Activated gamma-delta T cell (primary cell): ENCODE measurements around the gene RNF144A.
"Not testable (repeated sequence)": the region's sequence is repeated elsewhere in the genome, so short reads cannot be mapped to it uniquely, and the experiment has no call there.

Experiments used
- DNase-seq: peaks from one replicate; lab custom pipeline; 2025; lab: John Stamatoyannopoulos, UW

RNF144A gene

GRCh38 chr2:6929196-6929819 is 12.1 kb downstream of the RNF144A start:
- no peak for DNase-seq

- no peak for DNase-seq
Measured at GRCh38 chr2:6930923-6931647, 13.9 kb downstream of the RNF144A start.

GRCh38 chr2:6931753-6932152 is 14.5 kb downstream of the RNF144A start:
- no peak for DNase-seq

GRCh38 chr2:6932206-6932605 is 15.0 kb downstream of the RNF144A start:
- no peak for DNase-seq

- DNase-seq, result no peak
Measured at GRCh38 chr2:6932828-6933227, 15.6 kb downstream of the RNF144A start.

GRCh38 chr2:6933911-6934310 is 16.7 kb downstream of the RNF144A start:
- DNase-seq, result no peak

- no peak for DNase-seq
Measured at GRCh38 chr2:6934345-6934744, 17.1 kb downstream of the RNF144A start.

GRCh38 chr2:6934758-6935651 is 17.8 kb downstream of the RNF144A start:
- DNase-seq, result no peak

- not testable (repeated sequence) for DNase-seq
Measured at GRCh38 chr2:6935652-6936020, 18.4 kb downstream of the RNF144A start.

GRCh38 chr2:6937157-6937556 is 19.9 kb downstream of the RNF144A start:
- no peak for DNase-seq

GRCh38 chr2:6937582-6937981 is 20.4 kb downstream of the RNF144A start:
- no peak for DNase-seq

- no peak for DNase-seq
Measured at GRCh38 chr2:6939071-6939470, 21.9 kb downstream of the RNF144A start.

GRCh38 chr2:6940820-6941219 is 23.6 kb downstream of the RNF144A start:
- DNase-seq, result no peak

GRCh38 chr2:6941299-6942046 is 24.3 kb downstream of the RNF144A start:
- no peak for DNase-seq

GRCh38 chr2:6942848-6943247 is 25.6 kb downstream of the RNF144A start:
- DNase-seq, result no peak

- DNase-seq, result no peak
Measured at GRCh38 chr2:6943523-6943922, 26.3 kb downstream of the RNF144A start.

- DNase-seq, result no peak
Measured at GRCh38 chr2:6943971-6944370, 26.8 kb downstream of the RNF144A start.

GRCh38 chr2:6944555-6944954 is 27.3 kb downstream of the RNF144A start:
- no peak for DNase-seq

GRCh38 chr2:6945087-6945813 is 28.0 kb downstream of the RNF144A start:
- no peak for DNase-seq

GRCh38 chr2:6945821-6946220 is 28.6 kb downstream of the RNF144A start:
- no peak for DNase-seq

GRCh38 chr2:6946722-6947121 is 29.5 kb downstream of the RNF144A start:
- DNase-seq, result no peak
